Measurements from ENCODE around the gene URB1.

URB1 gene

DNA sequence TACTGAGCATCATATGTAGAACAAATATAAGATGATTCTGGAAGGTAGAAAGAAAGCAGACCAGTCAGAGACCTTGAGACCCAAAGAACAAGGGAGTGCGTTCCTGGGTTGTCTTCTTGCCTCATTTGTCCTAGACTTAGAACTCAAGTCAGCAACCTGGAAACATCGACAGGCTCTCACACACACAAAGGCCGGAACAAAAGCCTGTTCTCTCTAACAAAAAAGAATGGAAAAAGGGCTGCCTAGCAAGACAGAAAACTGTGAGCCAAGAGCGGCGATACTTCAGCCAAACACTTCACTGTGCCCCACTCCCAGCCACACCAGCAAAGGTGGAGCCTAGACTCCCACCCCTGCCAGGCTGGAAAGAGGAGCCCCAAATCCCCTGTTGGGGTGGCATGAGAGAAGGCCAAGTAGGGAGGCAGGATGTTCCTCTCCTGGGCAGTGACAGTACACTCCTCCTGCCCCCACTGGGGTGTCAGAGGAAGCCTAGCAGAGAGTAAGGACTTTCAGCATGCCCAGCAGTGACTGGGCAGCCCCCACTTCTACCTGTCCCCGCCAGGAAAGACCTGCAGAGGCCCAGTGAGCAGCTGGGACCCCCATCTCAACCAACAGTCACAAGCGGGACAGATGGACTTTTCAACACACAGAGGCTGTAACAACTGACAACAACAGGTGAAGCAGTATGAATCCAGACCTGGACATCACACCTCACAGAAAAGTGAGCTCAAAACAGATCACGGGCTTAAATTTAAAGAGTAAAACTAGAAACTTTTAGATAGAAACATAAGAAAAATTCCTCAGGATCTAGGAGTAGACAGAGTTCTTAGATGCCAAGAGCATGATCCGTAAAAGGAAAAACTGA, 61.1 kb downstream of the URB1 start:
- no peak overlapping the region for H3K27ac Mint-ChIP-seq
- peaks cover 2% of the 10 kb centered on the region for H3K4me1 Mint-ChIP-seq (ENCODE audit: low read depth)
- H3K4me3 Mint-ChIP-seq: no peak overlapping the region
- H3K27me3 Mint-ChIP-seq: no peaks in the 10 kb centered on the region
- peaks cover 23% of the 10 kb centered on the region for H3K36me3 Mint-ChIP-seq
- H3K9me3 Mint-ChIP-seq (ENCODE audit: low read depth): no peaks in the 10 kb centered on the region

GRCh38 chr21:32330784-32331311, 62.0 kb downstream of the URB1 start:
- H3K4me3 Mint-ChIP-seq: no peak overlapping the region
- H3K4me1 Mint-ChIP-seq (ENCODE audit: low read depth): peaks cover 2% of the 10 kb centered on the region
- no peak overlapping the region for H3K27ac Mint-ChIP-seq
- H3K36me3 Mint-ChIP-seq: peaks cover 26% of the 10 kb centered on the region
- no peaks in the 10 kb centered on the region for H3K9me3 Mint-ChIP-seq (ENCODE audit: low read depth)
- no peaks in the 10 kb centered on the region for H3K27me3 Mint-ChIP-seq

DNA sequence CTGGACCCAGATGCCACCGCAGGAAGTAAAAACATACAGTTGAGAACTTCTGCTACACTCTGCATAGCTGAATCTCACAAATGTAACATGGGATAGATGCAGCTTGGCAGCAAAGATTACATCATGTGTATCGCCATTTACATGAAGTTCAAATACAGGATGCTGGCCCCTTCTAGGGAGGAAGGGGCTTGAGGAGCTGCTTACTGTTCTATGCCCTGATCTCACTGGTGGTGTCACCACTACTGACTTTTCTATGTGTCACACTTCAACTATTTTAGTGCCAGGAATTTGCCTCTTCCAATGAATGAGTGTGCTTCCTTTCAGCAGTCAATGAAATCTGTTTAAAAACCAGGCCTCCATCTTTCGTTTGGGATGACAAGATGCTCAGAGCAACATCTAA, 63.0 kb downstream of the URB1 start:
- peaks cover 2% of the 10 kb centered on the region for H3K4me1 Mint-ChIP-seq (ENCODE audit: low read depth)
- H3K27me3 Mint-ChIP-seq: no peaks in the 10 kb centered on the region
- no peak overlapping the region for H3K27ac Mint-ChIP-seq
- H3K36me3 Mint-ChIP-seq: peaks cover 28% of the 10 kb centered on the region
- H3K4me3 Mint-ChIP-seq: no peak overlapping the region
- H3K9me3 Mint-ChIP-seq (ENCODE audit: low read depth): no peaks in the 10 kb centered on the region

DNA sequence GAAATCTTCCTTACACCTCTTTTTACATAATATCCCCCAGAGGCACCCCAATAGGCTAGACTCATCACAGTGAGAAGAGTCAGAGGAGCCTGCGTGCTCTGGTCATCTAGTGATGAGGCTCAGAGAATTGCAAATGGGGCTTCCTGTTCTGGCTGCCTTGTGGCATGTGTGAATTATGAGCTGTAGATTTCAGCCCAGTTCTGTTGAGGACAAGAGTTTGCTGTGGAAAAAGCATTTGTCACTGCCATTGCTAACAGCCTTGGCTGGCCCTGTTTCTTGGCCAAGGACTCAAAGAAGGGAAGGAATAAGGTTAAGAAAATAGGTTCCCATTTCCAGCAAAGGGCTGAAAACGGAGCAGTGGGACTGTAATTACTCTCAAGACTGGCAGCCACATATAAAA, 63.5 kb downstream of the URB1 start:
- Mint-ChIP-seq H3K36me3 (peaks cover 28% of the 10 kb centered on the region), H3K4me1 (ENCODE audit: low read depth) (peaks cover 2% of the 10 kb centered on the region), H3K9me3 (ENCODE audit: low read depth) (no peaks in the 10 kb centered on the region), H3K27me3 (no peaks in the 10 kb centered on the region), H3K4me3 (no peak overlapping the region), H3K27ac (no peak overlapping the region)

DNA sequence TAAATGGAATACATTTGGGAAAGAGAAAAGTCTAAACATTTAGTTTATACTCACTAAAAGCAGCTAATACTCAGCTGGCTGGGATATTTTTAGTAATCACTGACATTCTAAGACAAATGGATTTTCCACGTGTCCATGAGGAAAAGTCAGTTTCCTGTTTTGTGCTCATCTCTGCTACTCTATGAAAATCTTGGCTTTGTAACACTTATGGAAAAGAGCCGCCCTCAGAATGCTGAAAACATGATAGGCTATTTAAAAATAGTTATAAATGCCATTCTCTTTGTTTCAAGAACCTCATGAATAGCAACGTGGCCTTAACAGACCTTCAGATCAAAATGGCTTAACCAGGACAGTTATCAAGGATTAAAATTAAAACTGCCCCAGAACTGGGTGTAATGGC, 64.2 kb downstream of the URB1 start:
- H3K9me3 Mint-ChIP-seq (ENCODE audit: low read depth): no peaks in the 10 kb centered on the region
- no peak overlapping the region for H3K4me3 Mint-ChIP-seq
- H3K27ac Mint-ChIP-seq: no peak overlapping the region
- H3K27me3 Mint-ChIP-seq: no peaks in the 10 kb centered on the region
- H3K4me1 Mint-ChIP-seq (ENCODE audit: low read depth): peaks cover 2% of the 10 kb centered on the region
- H3K36me3 Mint-ChIP-seq: peaks cover 26% of the 10 kb centered on the region

GRCh38 chr21:32325706-32326105, 67.1 kb downstream of the URB1 start:
- H3K27me3 Mint-ChIP-seq: no peaks in the 10 kb centered on the region
- H3K4me3 Mint-ChIP-seq: no peak overlapping the region
- no peaks in the 10 kb centered on the region for H3K9me3 Mint-ChIP-seq (ENCODE audit: low read depth)
- H3K4me1 Mint-ChIP-seq (ENCODE audit: low read depth): peaks cover 2% of the 10 kb centered on the region
- H3K36me3 Mint-ChIP-seq: peaks cover 17% of the 10 kb centered on the region
- no peak overlapping the region for H3K27ac Mint-ChIP-seq

DNA sequence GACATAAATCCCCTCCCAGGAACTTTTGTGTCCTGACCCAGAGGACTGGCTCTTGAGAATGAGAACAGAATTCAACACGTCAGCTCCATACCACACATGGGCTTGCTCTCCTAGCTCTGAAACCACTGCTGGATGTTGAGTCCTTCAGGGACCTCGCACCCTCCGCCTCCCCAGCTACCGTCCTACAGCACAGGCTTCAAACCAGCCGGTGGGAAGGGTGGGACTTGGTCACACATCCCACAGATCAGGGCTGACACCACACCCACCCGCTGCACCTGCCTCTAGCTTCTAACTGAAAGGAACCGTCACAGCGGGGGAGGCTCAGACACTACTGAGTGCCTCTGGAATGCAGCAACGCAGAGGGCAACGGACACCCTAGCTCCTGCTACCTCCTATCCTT, 70.1 kb downstream of the URB1 start:
- no peak overlapping the region for H3K27ac Mint-ChIP-seq
- H3K27me3 Mint-ChIP-seq: no peaks in the 10 kb centered on the region
- H3K9me3 Mint-ChIP-seq (ENCODE audit: low read depth): no peaks in the 10 kb centered on the region
- peaks cover 12% of the 10 kb centered on the region for H3K36me3 Mint-ChIP-seq
- no peak overlapping the region for H3K4me3 Mint-ChIP-seq
- H3K4me1 Mint-ChIP-seq (ENCODE audit: low read depth): peaks cover 2% of the 10 kb centered on the region

DNA sequence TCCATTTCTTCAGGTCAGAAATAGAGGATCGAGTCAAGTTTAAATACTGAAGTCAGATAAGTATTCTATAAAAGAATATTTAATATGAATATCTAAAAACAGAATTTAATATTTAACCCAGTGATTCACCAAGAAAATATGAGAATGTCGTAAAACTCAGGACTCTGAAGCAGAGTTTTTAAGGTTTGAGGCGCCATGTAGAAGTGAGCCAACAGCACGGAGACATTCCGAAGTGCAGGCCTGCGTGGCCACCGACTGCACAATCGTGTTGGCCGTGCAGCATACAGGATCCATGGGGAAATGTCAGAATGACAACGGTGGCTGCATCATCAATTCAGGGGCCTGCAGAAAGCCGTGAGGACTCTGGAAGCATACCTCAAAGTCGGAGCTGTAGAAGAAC, 70.7 kb downstream of the URB1 start:
- H3K27me3 Mint-ChIP-seq: no peaks in the 10 kb centered on the region
- H3K4me1 Mint-ChIP-seq (ENCODE audit: low read depth): peaks cover 2% of the 10 kb centered on the region
- H3K4me3 Mint-ChIP-seq: no peak overlapping the region
- H3K9me3 Mint-ChIP-seq (ENCODE audit: low read depth): no peaks in the 10 kb centered on the region
- H3K27ac Mint-ChIP-seq: no peak overlapping the region
- peaks cover 9% of the 10 kb centered on the region for H3K36me3 Mint-ChIP-seq

DNA sequence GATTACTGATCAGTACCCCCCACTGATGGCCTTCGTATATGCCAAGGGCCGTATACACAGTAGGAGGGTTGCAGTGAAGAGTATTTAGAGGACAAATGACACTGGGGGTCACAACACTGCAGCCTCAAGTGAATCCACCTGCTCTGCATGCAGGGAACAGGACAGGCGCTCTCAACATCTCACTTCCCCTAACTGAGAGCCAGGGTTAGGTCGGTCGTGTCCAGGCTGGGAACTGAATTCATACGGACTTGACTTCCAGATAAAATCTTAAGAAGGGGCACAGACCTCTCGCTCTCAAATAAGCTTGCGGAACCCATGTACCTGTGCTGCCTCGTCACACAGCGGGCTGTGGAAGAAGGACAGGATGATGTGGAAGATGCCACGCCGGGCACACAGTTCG, 71.3 kb downstream of the URB1 start:
- Mint-ChIP-seq H3K27ac (no peak overlapping the region), H3K36me3 (peaks cover 5% of the 10 kb centered on the region), H3K27me3 (no peaks in the 10 kb centered on the region), H3K4me3 (no peak overlapping the region), H3K4me1 (ENCODE audit: low read depth) (no peaks in the 10 kb centered on the region), H3K9me3 (ENCODE audit: low read depth) (no peaks in the 10 kb centered on the region)

GRCh38 chr21:32320726-32321125, 72.1 kb downstream of the URB1 start:
- H3K9me3 Mint-ChIP-seq (ENCODE audit: low read depth): no peaks in the 10 kb centered on the region
- no peaks in the 10 kb centered on the region for H3K27me3 Mint-ChIP-seq

GRCh38 chr21:32320059-32320458, 72.8 kb downstream of the URB1 start:
- Mint-ChIP-seq H3K36me3 (peaks cover 3% of the 10 kb centered on the region), H3K4me3 (no peak overlapping the region)

More at GRCh38 chr21:32320726-32321125, 72.1 kb downstream of the URB1 start:
- no peak overlapping the region for H3K27ac Mint-ChIP-seq
- H3K4me1 Mint-ChIP-seq (ENCODE audit: low read depth): no peaks in the 10 kb centered on the region
- peaks cover 4% of the 10 kb centered on the region for H3K36me3 Mint-ChIP-seq
- no peak overlapping the region for H3K4me3 Mint-ChIP-seq

GRCh38 chr21:32319012-32319411, 73.8 kb downstream of the URB1 start:
- Mint-ChIP-seq H3K27ac (no peak overlapping the region), H3K9me3 (ENCODE audit: low read depth) (no peaks in the 10 kb centered on the region), H3K36me3 (peaks cover 2% of the 10 kb centered on the region), H3K4me1 (ENCODE audit: low read depth) (no peaks in the 10 kb centered on the region), H3K4me3 (no peak overlapping the region), H3K27me3 (no peaks in the 10 kb centered on the region)

More at GRCh38 chr21:32320059-32320458, 72.8 kb downstream of the URB1 start:
- Mint-ChIP-seq H3K27ac (no peak overlapping the region), H3K4me1 (ENCODE audit: low read depth) (no peaks in the 10 kb centered on the region), H3K27me3 (no peaks in the 10 kb centered on the region), H3K9me3 (ENCODE audit: low read depth) (no peaks in the 10 kb centered on the region)

GRCh38 chr21:32317726-32318125, 75.1 kb downstream of the URB1 start:
- H3K9me3 Mint-ChIP-seq (ENCODE audit: low read depth): no peaks in the 10 kb centered on the region
- no peak overlapping the region for H3K4me3 Mint-ChIP-seq
- no peaks in the 10 kb centered on the region for H3K27me3 Mint-ChIP-seq
- H3K36me3 Mint-ChIP-seq: no peaks in the 10 kb centered on the region
- H3K27ac Mint-ChIP-seq: no peak overlapping the region
- H3K4me1 Mint-ChIP-seq (ENCODE audit: low read depth): no peaks in the 10 kb centered on the region

DNA sequence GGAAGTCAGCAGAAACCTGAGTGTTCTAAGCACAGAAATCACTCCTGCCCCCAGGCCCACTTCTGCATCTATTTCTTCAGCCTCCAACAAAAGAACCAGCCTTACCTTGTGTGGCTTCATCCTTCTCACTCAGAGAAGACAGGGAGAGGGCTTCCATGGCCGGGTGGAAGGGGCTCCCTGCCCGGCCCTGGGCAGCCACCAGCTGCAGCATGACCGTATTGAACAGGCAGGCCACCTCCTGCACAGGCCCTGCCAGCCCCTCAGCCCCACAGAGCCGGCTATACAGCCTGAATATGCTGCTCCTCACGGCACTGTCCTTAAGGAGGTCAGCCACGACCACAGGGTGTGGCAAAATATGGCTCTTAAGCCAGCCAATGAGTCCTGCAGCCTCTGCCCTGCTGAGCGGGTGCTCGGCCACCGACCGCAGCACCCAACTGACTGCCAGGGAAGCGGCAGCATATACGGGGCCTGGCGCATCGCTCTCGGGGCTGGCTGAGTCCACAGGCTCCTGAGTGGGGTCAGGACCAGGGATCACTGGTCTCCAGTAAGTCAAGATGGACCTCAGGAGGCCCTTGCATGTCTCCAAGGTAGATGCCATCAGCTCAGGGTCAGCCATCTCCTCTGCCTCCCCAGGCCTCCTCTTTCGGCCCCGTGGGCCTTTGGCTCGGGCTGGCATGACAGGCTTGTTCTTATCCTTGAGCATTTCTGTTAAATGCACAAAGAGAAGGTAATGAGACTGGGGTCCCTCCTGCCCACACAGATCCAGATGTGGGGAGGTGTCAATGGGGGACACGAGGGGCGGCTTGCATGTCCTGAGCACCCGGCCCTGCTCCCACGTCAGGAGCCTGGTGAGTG, 76.2 kb downstream of the URB1 start:
- Mint-ChIP-seq H3K27me3 (no peaks in the 10 kb centered on the region), H3K36me3 (peaks cover 5% of the 10 kb centered on the region), H3K27ac (no peak overlapping the region)

More for the DNA sequence above, 76.2 kb downstream of the URB1 start:
- H3K9me3 Mint-ChIP-seq (ENCODE audit: low read depth): no peaks in the 10 kb centered on the region
- no peaks in the 10 kb centered on the region for H3K4me1 Mint-ChIP-seq (ENCODE audit: low read depth)
- H3K4me3 Mint-ChIP-seq: no peak overlapping the region
